ENCODE measurements around the gene CLUH. TPM values are rescaled to one million over a fixed set of nuclear protein-coding genes. Genes with fewer than 3 reads are reported as not detected.

The CLUH gene
- polyA plus RNA-seq, 2 of the 4 experiments (the other 2 are of a cell fraction), result 23.6 to 93.1 TPM

- DNase-seq (ENCODE audit: low read depth in 1 of 2, low spot score in 1 of 2), result no peak
- no peak overlapping the region for H3K4me2 ChIP-seq
- no peak for TF ChIP-seq EHF (CRISPR knock-in tag; IDR thresholded peaks at IDR 0.05)
- no peak for TF ChIP-seq FOSL2 (IDR thresholded peaks at IDR 0.05)
- TF ChIP-seq FOSL2 (CRISPR knock-in tag; IDR thresholded peaks at IDR 0.05), result peak; percentile 36; the same call in 1 of the 2 replicates
- H3K4me3 ChIP-seq, result no peak overlapping the region
- ChIA-PET CTCF (interaction anchor here (0.6 to 1.4 kb wide), 3 partner anchors 10 to 1401 kb away, joined by 3 to 4 read pairs (median 3); no protein-coding TSS in a partner anchor), POLR2A (no interaction called here)
- H3K4me1 ChIP-seq, result no peaks in the 10 kb centered on the region
- no peak for FAIRE-seq
- no peak for ATAC-seq
- H3K27ac ChIP-seq, result no peak overlapping the region
- 65% methylated on average over 13 of the region's 13 CpGs for WGBS (ENCODE audit: missing lambda C conversion rate)
- H3K9me3 ChIP-seq, result 0 out of 3 replicates have a peak, but pooled peaks cover 4% of the 10 kb centered on the region
These were observed 6.8 kb upstream of the CLUH start for GRCh38 chr17:2718150-2718938.

- DNase-seq (ENCODE audit: low read depth in 1 of 2, low spot score in 1 of 2) (no peak), ATAC-seq (no peak), FAIRE-seq (no peak)
- ChIA-PET POLR2A (no interaction called here), CTCF (interaction anchor here (2.5 kb wide), 1 partner anchor 8 kb away, joined by 13 read pairs; no protein-coding TSS in a partner anchor)
- no peak for TF ChIP-seq NR3C1 (IDR thresholded peaks at IDR 0.05)
- no peak for TF ChIP-seq RCOR1 (IDR thresholded peaks at IDR 0.05; ENCODE audit: low read depth, low read length)
- TF ChIP-seq FOSL2 (IDR thresholded peaks at IDR 0.05), result no peak
- no peak for TF ChIP-seq FOSL2 (CRISPR knock-in tag; IDR thresholded peaks at IDR 0.05)
- TF ChIP-seq HOXB5 (CRISPR knock-in tag; IDR thresholded peaks at IDR 0.05), result no peak
- no peak for TF ChIP-seq FOXS1 (CRISPR knock-in tag; IDR thresholded peaks at IDR 0.05)
- no peak for TF ChIP-seq SREBF2 (IDR thresholded peaks at IDR 0.05)
- no peak for TF ChIP-seq BCL3 (IDR thresholded peaks at IDR 0.05)
- TF ChIP-seq HEYL (CRISPR knock-in tag; IDR thresholded peaks at IDR 0.05), result no peak
- TF ChIP-seq EHMT2 (IDR thresholded peaks at IDR 0.05; ENCODE audit: low read depth), result no peak
- TF ChIP-seq NFE2L2 (conservative IDR thresholded peaks at IDR 0.05; ENCODE audit: low read length), result no peak
- TF ChIP-seq RFX5 (IDR thresholded peaks at IDR 0.05), result no peak
- no peak for TF ChIP-seq PHF8 (IDR thresholded peaks at IDR 0.05; ENCODE audit: borderline replicate concordance, low read depth)
- no peak for TF ChIP-seq RARB (CRISPR knock-in tag; IDR thresholded peaks at IDR 0.05)
- TF ChIP-seq ZSCAN20 (CRISPR knock-in tag; IDR thresholded peaks at IDR 0.05), result no peak
- TF ChIP-seq HES2 (IDR thresholded peaks at IDR 0.05), result no peak
- no peak for TF ChIP-seq USF2 (IDR thresholded peaks at IDR 0.05)
- TF ChIP-seq TP53 (CRISPR knock-in tag; IDR thresholded peaks at IDR 0.05), result no peak
- Histone ChIP-seq H3K9me3 (0 out of 3 replicates have a peak, but pooled peaks cover 4% of the 10 kb centered on the region), H3K27ac (no peak overlapping the region), H3K4me3 (no peak overlapping the region), H3K4me2 (no peak overlapping the region), H3K4me1 (peaks cover 8% of the 10 kb centered on the region)
- 83% methylated on average over 5 of the region's 5 CpGs for WGBS (ENCODE audit: missing lambda C conversion rate)
These were observed 5.1 kb upstream of the CLUH start for GRCh38 chr17:2716649-2717048.

- ATAC-seq (no peak), DNase-seq (ENCODE audit: low read depth in 1 of 2, low spot score in 1 of 2) (no peak), FAIRE-seq (no peak)
- TF ChIP-seq HOXA7 (CRISPR knock-in tag; IDR thresholded peaks at IDR 0.05), result no peak
- TF ChIP-seq MAFK (IDR thresholded peaks at IDR 0.05; ENCODE audit: partially characterized antibody), result no peak
- no peak for TF ChIP-seq SMC3 (IDR thresholded peaks at IDR 0.05)
- 89% methylated on average over 9 of the region's 9 CpGs for WGBS (ENCODE audit: missing lambda C conversion rate)
- Histone ChIP-seq H3K4me2 (no peak overlapping the region), H3K4me1 (peaks cover 23% of the 10 kb centered on the region), H3K27ac (no peak overlapping the region), H3K9me3 (no peaks in the 10 kb centered on the region), H3K4me3 (no peak overlapping the region)
- ChIA-PET CTCF (interaction anchor here (0.7 to 1.3 kb wide), 3 partner anchors 11 to 247 kb away, joined by 3 to 6 read pairs (median 3); no protein-coding TSS in a partner anchor), POLR2A (interaction anchor here (0.7 kb wide), 1 partner anchor 925 kb away, joined by 3 read pairs; no protein-coding TSS in a partner anchor)
These were observed 2.3 kb upstream of the CLUH start for GRCh38 chr17:2713881-2714280.

All from A549 (cell line).